K562 (cell line): ENCODE data around the gene MAP1S. TPM values are rescaled to one million over a fixed set of nuclear protein-coding genes. Genes with fewer than 3 reads are reported as not detected.
A peak's percentile ranks its signal among the peaks of the same experiment; 100 is the strongest.

Source experiments
- AFF1 ChIP-seq, 2 experiments: fragments of 450-650 bp; IDR thresholded peaks; 2 replicates each; pipeline ENCODE4 v1.6.1; 2018; ENCODE audit warnings: mild to moderate bottlenecking in 2 of 2, low read depth in 1 of 2; ENCODE audit not compliant: partially characterized antibody in 2 of 2
- BRD4 ChIP-seq: fragments of 200-600 bp; sonication (generic); IDR thresholded peaks from 2 replicates; pipeline ENCODE4 v1.6.1; 2017; ENCODE audit warnings: inconsistent platforms
- GATAD2B ChIP-seq: fragments of 450-650 bp; IDR thresholded peaks from 2 replicates; pipeline ENCODE4 v1.6.1; 2017; ENCODE audit warnings: mild to moderate bottlenecking, borderline replicate concordance
- HMGN3 ChIP-seq: IDR thresholded peaks from 2 replicates; pipeline ENCODE4 v1.6.1; 2011; ENCODE audit warnings: borderline replicate concordance, low read depth, mild to moderate bottlenecking, mixed read lengths, low read length; ENCODE audit not compliant: insufficient read length; ENCODE audit errors: extremely low read depth
- JUND ChIP-seq, 2 experiments: IDR thresholded peaks; 2 replicates in 1 of 2; 3 replicates in 1 of 2; pipeline ENCODE4 v1.6.1; 2011; ENCODE audit warnings: borderline replicate concordance in 2 of 2, low read depth in 2 of 2, low read length in 2 of 2, improper control_type of control experiment in 1 of 2, missing biosample characterization in 1 of 2, missing genetic modification characterization in 1 of 2, missing genetic modification reagents in 1 of 2
- KDM4B ChIP-seq, 2 experiments: fragments of 450-650 bp in 1 of 2; sonication (generic) in 1 of 2; IDR thresholded peaks; 2 replicates each; pipeline ENCODE4 v1.6.1; 2016 to 2017; ENCODE audit warnings: borderline replicate concordance in 2 of 2, antibody characterized with exemption in 1 of 2, low read depth in 1 of 2, mild to moderate bottlenecking in 1 of 2
- MXI1 ChIP-seq: IDR thresholded peaks from 2 replicates; pipeline ENCODE4 v1.6.1; 2011; ENCODE audit warnings: low read depth, mild to moderate bottlenecking, improper control_type of control experiment, low read length
- NCOA2 ChIP-seq, 2 experiments: fragments of 450-650 bp; IDR thresholded peaks; 2 replicates each; pipeline ENCODE4 v1.6.1; 2018; ENCODE audit warnings: mild to moderate bottlenecking in 2 of 2, moderate library complexity in 1 of 2; ENCODE audit not compliant: partially characterized antibody in 2 of 2
- NKRF ChIP-seq: fragments of 450-650 bp; IDR thresholded peaks from 2 replicates; pipeline ENCODE4 v1.6.1; 2016; ENCODE audit warnings: borderline replicate concordance
- POLR2AphosphoS5 ChIP-seq: IDR thresholded peaks from 2 replicates; pipeline ENCODE4 v1.6.1; 2011; ENCODE audit warnings: mild to moderate bottlenecking, low read depth, low read length, moderate library complexity; ENCODE audit not compliant: control insufficient read depth, insufficient read depth
- PPARD ChIP-seq: fragments of 250-450 bp; sonication (Bioruptor Pico); IDR thresholded peaks from 2 replicates; pipeline ENCODE4 v1.8.0; 2022; ENCODE audit warnings: inconsistent platforms, mild to moderate bottlenecking, moderate library complexity
- PTBP1 ChIP-seq: fragments of 200-400 bp; formaldehyde crosslinking; IDR thresholded peaks from 2 replicates; pipeline ENCODE4 v1.6.1; 2017; ENCODE audit warnings: low read depth, low read length
- RB1 ChIP-seq: fragments of 450-650 bp; IDR thresholded peaks from 2 replicates; pipeline ENCODE4 v1.6.1; 2017; ENCODE audit warnings: low read depth, mild to moderate bottlenecking
- ZNF212 ChIP-seq: fragments of 450-650 bp; formaldehyde crosslinking; IDR thresholded peaks from 2 replicates; pipeline ENCODE4 v1.4.0; 2020; ENCODE audit warnings: mild to moderate bottlenecking
- polyA plus RNA-seq, 8 experiments: library from polyadenylated mRNA; depleted of rRNA in 4 of 8; stranded (reverse) in 5 of 8; unstranded in 3 of 8; fragments of >200 nt; fragmentation: Nextera tagmentation in 2 of 8; fragmentation: Illumina TruSeq in 1 of 8; extraction: Ambion mirVana in 2 of 8; extraction: Trizol in 1 of 8; gene quantifications; 2 replicates each; pipeline versions ENCODE4 v1.2.1 to v1.2.3, GENCODE V29; 2011 to 2014; ENCODE audit warnings: inconsistent platforms in 1 of 8, missing spikeins in 1 of 8
- total RNA-seq, 7 experiments: library from RNA; depleted of rRNA in 6 of 7; stranded (reverse); fragments of >200 nt in 6 of 7; fragmentation: Illumina TruSeq in 2 of 7; extraction: Trizol in 2 of 7; gene quantifications; 2 replicates each; pipeline versions ENCODE4 v1.2.1 to v1.2.3, GENCODE V29; 2011 to 2021; ENCODE audit warnings: low replicate concordance in 1 of 7
- TF ChIP-seq, protein P1 (sequence below): fragments of 250-450 bp; sonication (Bioruptor Pico); IDR thresholded peaks from 2 replicates; pipeline ENCODE4 v1.4.0; 2020; ENCODE audit warnings: mild to moderate bottlenecking, moderate library complexity

MAP1S gene
- total and polyA plus RNA-seq, 9 of the 15 experiments (the other 6 are each of a cell fraction or from before 2014, with no cell fraction given): 2.0 to 81.0 (median 9.5) TPM

GRCh38 chr19:17751103-17751911 is 32.0 kb downstream of the MAP1S start, which contains the start of gene FCHO1 (continued):
- 0 out of 2 replicates have a peak, but pooled peaks have one; percentile 13 for TF ChIP-seq GATAD2B
- no peak; the same call in 1 of the 2 replicates for TF ChIP-seq BRD4
- TF ChIP-seq MXI1: peak; percentile 65; the same call in 1 of the 2 replicates
- TF ChIP-seq RB1: peak; percentile 25; the same call in 1 of the 2 replicates
- TF ChIP-seq KDM4B (IDR thresholded peaks at IDR 0.05; ENCODE audit: borderline replicate concordance in 2 of 2, low read depth in 1 of 2): peak in 1 of 2 experiments; percentile 72; a peak in 1 of 4 replicates
- TF ChIP-seq POLR2AphosphoS5: peak; percentile 75
- no peak for TF ChIP-seq ZNF212
- TF ChIP-seq AFF1 (IDR thresholded peaks at IDR 0.05; ENCODE audit: low read depth in 1 of 2, partially characterized antibody in 2 of 2): peak in 1 of 2 experiments; percentile 44
- peak; percentile 51; the same call in 1 of the 2 replicates for TF ChIP-seq JUND (IDR thresholded peaks at IDR 0.05; ENCODE audit: borderline replicate concordance, low read depth, low read length)
- no peak for TF ChIP-seq JUND (tag; IDR thresholded peaks at IDR 0.05; ENCODE audit: borderline replicate concordance, low read depth, low read length)
- TF ChIP-seq, protein P1, sequence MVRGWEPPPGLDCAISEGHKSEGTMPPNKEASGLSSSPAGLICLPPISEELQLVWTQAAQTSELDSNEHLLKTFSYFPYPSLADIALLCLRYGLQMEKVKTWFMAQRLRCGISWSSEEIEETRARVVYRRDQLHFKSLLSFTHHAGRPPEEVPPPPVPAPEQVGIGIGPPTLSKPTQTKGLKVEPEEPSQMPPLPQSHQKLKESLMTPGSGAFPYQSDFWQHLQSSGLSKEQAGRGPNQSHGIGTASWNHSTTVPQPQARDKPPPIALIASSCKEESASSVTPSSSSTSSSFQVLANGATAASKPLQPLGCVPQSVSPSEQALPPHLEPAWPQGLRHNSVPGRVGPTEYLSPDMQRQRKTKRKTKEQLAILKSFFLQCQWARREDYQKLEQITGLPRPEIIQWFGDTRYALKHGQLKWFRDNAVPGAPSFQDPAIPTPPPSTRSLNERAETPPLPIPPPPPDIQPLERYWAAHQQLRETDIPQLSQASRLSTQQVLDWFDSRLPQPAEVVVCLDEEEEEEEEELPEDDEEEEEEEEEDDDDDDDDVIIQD (CRISPR knock-in tag): no peak
- TF ChIP-seq PTBP1: peak; percentile 93; the same call in 1 of the 2 replicates
- TF ChIP-seq NCOA2 (IDR thresholded peaks at IDR 0.05; ENCODE audit: partially characterized antibody in 2 of 2): no peak
- TF ChIP-seq HMGN3: peak; percentile 59
- peak; percentile 66; the same call in 1 of the 2 replicates for TF ChIP-seq NKRF
- no peak for TF ChIP-seq PPARD (CRISPR knock-in tag)
